ENCODE measurements around the gene ATP5MC2. TPM values are rescaled to one million over a fixed set of nuclear protein-coding genes. Genes with fewer than 3 reads are reported as not detected.
A peak's percentile ranks its signal among the peaks of the same experiment; 100 is the strongest.

The ATP5MC2 gene
- total and polyA plus RNA-seq, 12 donors, result 499 to 632 (median 546) TPM

GRCh38 chr12:53664191-53664590, 11.7 kb downstream of the ATP5MC2 start:
- 83 to 93% methylated on average over 5 of the region's 5 CpGs for WGBS, 2 donors
- TF ChIP-seq, protein P1, sequence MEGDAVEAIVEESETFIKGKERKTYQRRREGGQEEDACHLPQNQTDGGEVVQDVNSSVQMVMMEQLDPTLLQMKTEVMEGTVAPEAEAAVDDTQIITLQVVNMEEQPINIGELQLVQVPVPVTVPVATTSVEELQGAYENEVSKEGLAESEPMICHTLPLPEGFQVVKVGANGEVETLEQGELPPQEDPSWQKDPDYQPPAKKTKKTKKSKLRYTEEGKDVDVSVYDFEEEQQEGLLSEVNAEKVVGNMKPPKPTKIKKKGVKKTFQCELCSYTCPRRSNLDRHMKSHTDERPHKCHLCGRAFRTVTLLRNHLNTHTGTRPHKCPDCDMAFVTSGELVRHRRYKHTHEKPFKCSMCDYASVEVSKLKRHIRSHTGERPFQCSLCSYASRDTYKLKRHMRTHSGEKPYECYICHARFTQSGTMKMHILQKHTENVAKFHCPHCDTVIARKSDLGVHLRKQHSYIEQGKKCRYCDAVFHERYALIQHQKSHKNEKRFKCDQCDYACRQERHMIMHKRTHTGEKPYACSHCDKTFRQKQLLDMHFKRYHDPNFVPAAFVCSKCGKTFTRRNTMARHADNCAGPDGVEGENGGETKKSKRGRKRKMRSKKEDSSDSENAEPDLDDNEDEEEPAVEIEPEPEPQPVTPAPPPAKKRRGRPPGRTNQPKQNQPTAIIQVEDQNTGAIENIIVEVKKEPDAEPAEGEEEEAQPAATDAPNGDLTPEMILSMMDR (IDR thresholded peaks at IDR 0.05), result no peak
- Histone ChIP-seq H3K4me1 (peaks cover 4 to 39% (median 19%) of the 10 kb centered on the region in 9 donors), H3K4me3 (no peak overlapping the region), H3K27ac (peak overlapping the region in 4 of 10 donors; percentile 4 to 17 (median 6)), H3K27me3 (no peaks in the 10 kb centered on the region), H3K36me3 (peaks cover 0 to 70% (median 37%) of the 10 kb centered on the region in 9 donors), H3K9me3 (no peaks in the 10 kb centered on the region)
- intact Hi-C loops (cut with DNase I), result loop anchor here in 2 of 10 donors (5.0 kb wide), 1 partner anchor 37 kb away; the partner anchor contains the start of gene ATF7 (in 2 of the 2)
- DNase-seq (no peak), ATAC-seq (no peak)

GRCh38 chr12:53660041-53660440, 15.8 kb downstream of the ATP5MC2 start:
- Histone ChIP-seq H3K27ac (peak overlapping the region; percentile 74 to 95 (median 91)), H3K4me3 (peak overlapping the region in 6 of 10 donors; percentile 0 to 27 (median 4)), H3K36me3 (peaks cover 0 to 28% (median 9%) of the 10 kb centered on the region in 9 donors), H3K27me3 (no peaks in the 10 kb centered on the region), H3K9me3 (no peaks in the 10 kb centered on the region), H3K4me1 (peaks cover 4 to 43% (median 34%) of the 10 kb centered on the region in 9 donors)
- TF ChIP-seq, protein P1 (IDR thresholded peaks at IDR 0.05), result no peak
- 27 to 34% methylated on average over 5 of the region's 5 CpGs for WGBS, 2 donors
- peak; percentile 32 to 76 for DNase-seq
- ATAC-seq, result peak; percentile 60 to 85 (median 74)
- intact Hi-C loops (cut with DNase I), result loop anchor here in 2 of 10 donors (5.0 kb wide), 1 partner anchor 33 kb away; the partner anchor contains the start of gene ATF7 (in 2 of the 2)

DNA sequence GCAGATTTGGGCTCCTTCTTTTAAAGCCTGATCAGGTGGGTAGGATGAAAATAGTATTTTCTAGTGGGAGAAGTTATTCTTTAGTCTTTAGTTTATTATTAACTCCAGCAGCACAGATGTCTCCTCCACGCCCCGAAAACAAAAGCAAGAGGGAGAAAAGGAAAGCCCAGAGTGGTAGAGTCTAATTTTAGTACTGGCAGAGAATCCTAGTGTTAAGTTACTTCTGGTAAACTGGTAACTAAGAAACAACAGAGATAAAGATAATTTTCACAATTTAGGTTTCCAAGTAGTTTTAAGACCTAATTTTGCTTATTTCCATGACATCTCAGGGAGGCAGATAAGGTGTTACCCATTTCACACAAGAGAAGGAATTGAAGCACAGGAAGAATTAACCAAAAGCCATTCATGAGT, 16.3 kb downstream of the ATP5MC2 start:
- TF ChIP-seq, protein P1 (IDR thresholded peaks at IDR 0.05), result no peak
- Histone ChIP-seq H3K4me3 (peak overlapping the region in 6 of 10 donors; percentile 0 to 27 (median 4)), H3K27me3 (no peaks in the 10 kb centered on the region), H3K27ac (peak overlapping the region; percentile 74 to 95 (median 91)), H3K4me1 (peaks cover 4 to 39% (median 34%) of the 10 kb centered on the region in 9 donors), H3K36me3 (peaks cover 0 to 23% (median 5%) of the 10 kb centered on the region in 9 donors), H3K9me3 (no peaks in the 10 kb centered on the region)
- 20 to 36% methylated on average over 2 of the region's 2 CpGs for WGBS, 2 donors
- DNase-seq (no peak), ATAC-seq (peak; percentile 39 to 78 (median 68))
- intact Hi-C loops (cut with DNase I), result no loop called here

- Histone ChIP-seq H3K27ac (peak overlapping the region; percentile 74 to 95 (median 91)), H3K4me3 (peak overlapping the region in 3 of 10 donors; percentile 0 to 27 (median 10)), H3K27me3 (no peaks in the 10 kb centered on the region), H3K4me1 (peaks cover 4 to 37% (median 34%) of the 10 kb centered on the region in 9 donors), H3K9me3 (no peaks in the 10 kb centered on the region), H3K36me3 (peaks cover 0 to 19% (median 0%) of the 10 kb centered on the region in 9 donors)
- peak; percentile 79 to 92 (median 86) for ATAC-seq
- 11 to 24% methylated on average over 3 of the region's 3 CpGs for WGBS, 2 donors
- DNase-seq, result peak in 1 of 2 donors; percentile 69
- intact Hi-C loops (cut with DNase I), result no loop called here
- TF ChIP-seq, protein P1 (IDR thresholded peaks at IDR 0.05), result no peak
These were observed 16.8 kb downstream of the ATP5MC2 start for GRCh38 chr12:53659011-53659551.

Data from heart right ventricle (tissue), 16 donors.